Caco-2 (cell line): ENCODE measurements around the gene DUOX1. TPM values are rescaled to one million over a fixed set of nuclear protein-coding genes. Genes with fewer than 3 reads are reported as not detected.

Experiments
- BruUV-seq: library from RNA; stranded (reverse); fragments of 400-500 nt; replicated peaks from 2 replicates; lab custom pipeline; 2021; lab: Mats Ljungman, UMichigan
- CTCF ChIA-PET: fragments of 300-600 bp; sonication (Branson Sonifier 250); formaldehyde crosslinking; loops from one replicate; lab custom pipeline; 2022; ENCODE audit warnings: antibody characterized with exemption; lab: Charles Lee
- POLR2A ChIA-PET: fragments of 300-600 bp; sonication (Branson Sonifier 250); formaldehyde crosslinking; loops from one replicate; lab custom pipeline; 2022; ENCODE audit warnings: antibody characterized with exemption; lab: Charles Lee
- DNase-seq, 2 experiments: peaks; one replicate each; pipeline versions ENCODE4 v3.0.0 to v3.0.0-alpha.2; 2020 to 2022
- H3K27me3 ChIP-seq: replicated peaks from 2 replicates; pipeline ENCODE4 v1.6.0; 2011; ENCODE audit warnings: low read length; ENCODE audit not compliant: control insufficient read depth, insufficient read depth
- H3K36me3 ChIP-seq: 2 replicates; pipeline ENCODE4 v1.5.1; 2011; ENCODE audit warnings: low read length; ENCODE audit not compliant: control insufficient read depth, insufficient read depth
- H3K4me1 ChIP-seq: fragments of 250-450 bp; sonication (Bioruptor Pico); 2 replicates; pipeline ENCODE4 v1.5.1; 2020; ENCODE audit warnings: mild to moderate bottlenecking
- H3K4me3 ChIP-seq: 2 replicates; pipeline ENCODE4 v1.5.1; 2011; ENCODE audit warnings: low read depth, mild to moderate bottlenecking, control low read depth, low read length
- H3K9me3 ChIP-seq: fragments of 250-450 bp; sonication (Bioruptor Pico); 2 replicates; pipeline ENCODE4 v1.5.1; 2020; ENCODE audit warnings: mild to moderate bottlenecking, moderate library complexity
- H3K27ac Mint-ChIP-seq: one replicate; pipeline ENCODE4 v1.8.0; 2022; ENCODE audit warnings: mixed read lengths; ENCODE audit not compliant: unreplicated experiment
- H3K27me3 Mint-ChIP-seq: one replicate; pipeline ENCODE4 v1.8.0; 2022; ENCODE audit warnings: mixed read lengths; ENCODE audit not compliant: insufficient read depth, unreplicated experiment
- H3K36me3 Mint-ChIP-seq: one replicate; pipeline ENCODE4 v1.8.0; 2022; ENCODE audit warnings: mild to moderate bottlenecking, mixed read lengths; ENCODE audit not compliant: insufficient read depth, unreplicated experiment
- H3K4me1 Mint-ChIP-seq: one replicate; pipeline ENCODE4 v1.8.0; 2022; ENCODE audit warnings: low read depth, mixed read lengths; ENCODE audit not compliant: unreplicated experiment
- H3K4me3 Mint-ChIP-seq: one replicate; pipeline ENCODE4 v1.8.0; 2022; ENCODE audit warnings: mild to moderate bottlenecking, moderate library complexity, mixed read lengths; ENCODE audit not compliant: unreplicated experiment
- H3K9me3 Mint-ChIP-seq: one replicate; pipeline ENCODE4 v1.8.0; 2022; ENCODE audit warnings: mixed read lengths; ENCODE audit not compliant: unreplicated experiment
- CTCF ChIP-seq, 2 experiments: fragments of 200-600 bp in 1 of 2; IDR thresholded peaks; 1 replicate in 1 of 2; 2 replicates in 1 of 2; pipeline versions ENCODE4 v1.5.1 to v1.8.0; 2011 to 2022; ENCODE audit warnings: antibody characterized with exemption in 1 of 2, control low read depth in 1 of 2, inconsistent platforms in 1 of 2, low read depth in 1 of 2, low read length in 1 of 2, mild to moderate bottlenecking in 1 of 2, moderate library complexity in 1 of 2; ENCODE audit not compliant: insufficient read depth in 1 of 2, severe bottlenecking in 1 of 2, unreplicated experiment in 1 of 2
- intact Hi-C: fragments of 100-400 bp; cut with micrococcal nuclease; formaldehyde crosslinking; loops from one replicate; pipeline ENCODE4 v1.10.0; 2022; ENCODE audit not compliant: unreplicated experiment
- total RNA-seq: library from RNA; stranded (reverse); gene quantifications from 2 replicates; pipeline ENCODE4 v1.2.3, GENCODE V29; 2022

Gene DUOX1
- total RNA-seq, 1 experiment from 2014 or later: 0.14 TPM

GRCh38 chr15:45118996-45119395 lies 10.8 kb upstream of the DUOX1 start:
- ChIA-PET CTCF (interaction anchor here (1.0 to 1.9 kb wide), 11 partner anchors 8 to 150 kb away, joined by 3 to 24 read pairs (median 8); no protein-coding TSS in a partner anchor), POLR2A (interaction anchor here (1.0 kb wide), 1 partner anchor 28 kb away, joined by 4 read pairs; no protein-coding TSS in a partner anchor)
- Mint-ChIP-seq H3K9me3 (no peaks in the 10 kb centered on the region), H3K27ac (no peak overlapping the region), H3K27me3 (peaks cover 1% of the 10 kb centered on the region), H3K4me3 (no peak overlapping the region), H3K36me3 (peaks cover 8% of the 10 kb centered on the region), H3K4me1 (peaks cover 28% of the 10 kb centered on the region)
- Histone ChIP-seq H3K4me1 (peaks cover 21% of the 10 kb centered on the region; the same call in 1 of the 2 replicates), H3K9me3 (no peaks in the 10 kb centered on the region), H3K27me3 (no peaks in the 10 kb centered on the region), H3K4me3 (no peak overlapping the region), H3K36me3 (no peaks in the 10 kb centered on the region)
- no peak for DNase-seq
- no TSS peak for BruUV-seq
- TF ChIP-seq CTCF (IDR thresholded peaks at IDR 0.05; ENCODE audit: insufficient read depth in 1 of 2, low read depth in 1 of 2, low read length in 1 of 2, severe bottlenecking in 1 of 2, unreplicated experiment in 1 of 2): no peak
- intact Hi-C loops: loop anchor here (2.0 kb wide), 1 partner anchor 78 kb away; no protein-coding TSS in a partner anchor

- Histone ChIP-seq H3K9me3 (no peaks in the 10 kb centered on the region), H3K4me1 (peaks cover 21% of the 10 kb centered on the region; the same call in 1 of the 2 replicates), H3K4me3 (no peak overlapping the region), H3K27me3 (no peaks in the 10 kb centered on the region), H3K36me3 (no peaks in the 10 kb centered on the region)
- H3K4me3 Mint-ChIP-seq: no peak overlapping the region
- TF ChIP-seq CTCF (IDR thresholded peaks at IDR 0.05; ENCODE audit: insufficient read depth in 1 of 2, low read depth in 1 of 2, low read length in 1 of 2, severe bottlenecking in 1 of 2, unreplicated experiment in 1 of 2): no peak
- POLR2A ChIA-PET: no interaction called here
- H3K9me3 Mint-ChIP-seq: no peaks in the 10 kb centered on the region
- H3K27me3 Mint-ChIP-seq: no peaks in the 10 kb centered on the region
- no peak overlapping the region for H3K27ac Mint-ChIP-seq
- intact Hi-C loops: no loop called here
- BruUV-seq: no TSS peak
- peaks cover 5% of the 10 kb centered on the region for H3K36me3 Mint-ChIP-seq
- H3K4me1 Mint-ChIP-seq: peaks cover 26% of the 10 kb centered on the region
- DNase-seq: no peak
- CTCF ChIA-PET: no interaction called here
Measured at GRCh38 chr15:45120081-45120972, 9.5 kb upstream of the DUOX1 start.

- Mint-ChIP-seq H3K27ac (no peak overlapping the region), H3K36me3 (peaks cover 5% of the 10 kb centered on the region), H3K27me3 (no peaks in the 10 kb centered on the region), H3K4me3 (no peak overlapping the region), H3K4me1 (peaks cover 31% of the 10 kb centered on the region), H3K9me3 (peaks cover 7% of the 10 kb centered on the region)
- no peak for DNase-seq
- intact Hi-C loops: no loop called here
- no TSS peak for BruUV-seq
- ChIA-PET CTCF (no interaction called here), POLR2A (no interaction called here)
- no peaks in the 10 kb centered on the region for H3K27me3 ChIP-seq
- H3K4me3 ChIP-seq: no peak overlapping the region
- H3K4me1 ChIP-seq: peaks cover 21% of the 10 kb centered on the region; the same call in 1 of the 2 replicates
- H3K36me3 ChIP-seq: no peaks in the 10 kb centered on the region
- H3K9me3 ChIP-seq: no peaks in the 10 kb centered on the region
- TF ChIP-seq CTCF (IDR thresholded peaks at IDR 0.05; ENCODE audit: insufficient read depth in 1 of 2, low read depth in 1 of 2, low read length in 1 of 2, severe bottlenecking in 1 of 2, unreplicated experiment in 1 of 2): no peak
Measured at GRCh38 chr15:45121020-45121419, 8.8 kb upstream of the DUOX1 start.
